Neural cell (in vitro differentiated cells): Measurements from ENCODE around the gene PDYN. TPM values are rescaled to one million over a fixed set of nuclear protein-coding genes. Genes with fewer than 3 reads are reported as not detected.

Source experiments
- H2AFZ ChIP-seq: fragments of 200-600, 300-800 bp; sonication (generic), shearing (Covaris generic); 2 replicates; pipeline ENCODE4 v1.6.0; 2014; ENCODE audit warnings: low read depth, mild to moderate bottlenecking, antibody characterized with exemption, low read length, moderate library complexity
- H3F3A ChIP-seq: fragments of 200-600 bp; shearing (Covaris generic); 2 replicates; pipeline ENCODE4 v1.6.1; 2016; ENCODE audit warnings: mild to moderate bottlenecking, moderate library complexity, mixed read lengths, antibody characterized with exemption, low read length; ENCODE audit not compliant: insufficient read depth, poor library complexity, severe bottlenecking
- H3K27ac ChIP-seq: fragments of 200-600, 300-800 bp; sonication (generic), shearing (Covaris generic); 2 replicates; pipeline ENCODE4 v1.5.1; 2014; ENCODE audit warnings: mild to moderate bottlenecking, low read length, moderate library complexity
- H3K27me3 ChIP-seq: fragments of 300-800, 200-600 bp; sonication (generic), shearing (Covaris generic); 2 replicates; pipeline ENCODE4 v1.6.0; 2014; ENCODE audit warnings: mild to moderate bottlenecking, low read depth, low read length, moderate library complexity; ENCODE audit not compliant: insufficient read depth
- H3K36me3 ChIP-seq: fragments of 300-800, 200-600 bp; sonication (generic), shearing (Covaris generic); 2 replicates; pipeline ENCODE4 v1.5.1; 2014; ENCODE audit warnings: mild to moderate bottlenecking, antibody characterized with exemption, low read length, moderate library complexity; ENCODE audit not compliant: insufficient read depth
- H3K4me2 ChIP-seq: fragments of 300-800, 200-600 bp; sonication (generic), shearing (Covaris generic); 2 replicates; pipeline ENCODE4 v1.6.0; 2014; ENCODE audit warnings: mild to moderate bottlenecking, low read length
- H3K4me3 ChIP-seq: fragments of 300-800, 200-600 bp; sonication (generic), shearing (Covaris generic); 2 replicates; pipeline ENCODE4 v1.5.1; 2014; ENCODE audit warnings: mild to moderate bottlenecking, low read length, moderate library complexity
- H3K79me2 ChIP-seq: fragments of 200-600 bp; shearing (Covaris generic); replicated peaks from 2 replicates; pipeline ENCODE4 v1.6.0; 2014; ENCODE audit warnings: mild to moderate bottlenecking, low read length, moderate library complexity; ENCODE audit not compliant: insufficient read depth
- H3K9ac ChIP-seq: fragments of 300-800, 200-600 bp; sonication (generic), shearing (Covaris generic); 2 replicates; pipeline ENCODE4 v1.6.1; 2016; ENCODE audit warnings: mild to moderate bottlenecking, low read length, mixed read lengths
- H3K9me2 ChIP-seq: fragments of 200-600 bp; shearing (Covaris generic); 2 replicates; pipeline ENCODE4 v1.6.1; 2016; ENCODE audit warnings: mild to moderate bottlenecking, low read length, mixed read lengths; ENCODE audit not compliant: insufficient read depth
- H3K9me3 ChIP-seq: fragments of 200-600, 300-800 bp; sonication (generic), shearing (Covaris generic); 2 replicates; pipeline ENCODE4 v1.6.1; 2016; ENCODE audit warnings: mild to moderate bottlenecking, mixed run types, low read length, moderate library complexity, mixed read lengths
- H4K20me1 ChIP-seq: fragments of 200-600 bp; shearing (Covaris generic); 2 replicates; pipeline ENCODE4 v1.6.1; 2016; ENCODE audit warnings: mild to moderate bottlenecking, mixed run types; ENCODE audit not compliant: insufficient read depth
- CTCF ChIP-seq: fragments of 450-650 bp; IDR thresholded peaks from 2 replicates; pipeline ENCODE4 v1.5.1; 2014; ENCODE audit warnings: antibody characterized with exemption, mild to moderate bottlenecking, moderate library complexity; ENCODE audit not compliant: poor library complexity, severe bottlenecking
- EP300 ChIP-seq: fragments of 450-650 bp; conservative IDR thresholded peaks from 2 replicates; pipeline ENCODE4 v1.6.1; 2014; ENCODE audit warnings: antibody characterized with exemption, mild to moderate bottlenecking, moderate library complexity; ENCODE audit not compliant: poor library complexity, severe bottlenecking
- EZH2 ChIP-seq: fragments of 200-600, 300-800 bp; shearing (Covaris generic), sonication (generic); IDR thresholded peaks from 2 replicates; pipeline ENCODE4 v1.6.1; 2014; ENCODE audit warnings: antibody characterized with exemption, low read length, borderline replicate concordance, mild to moderate bottlenecking; ENCODE audit not compliant: insufficient read depth, poor library complexity, severe bottlenecking
- MXI1 ChIP-seq: fragments of 450-650 bp; conservative IDR thresholded peaks from 2 replicates; pipeline ENCODE4 v1.6.1; 2014; ENCODE audit warnings: antibody characterized with exemption, mild to moderate bottlenecking; ENCODE audit not compliant: poor library complexity, severe bottlenecking
- POLR2AphosphoS5 ChIP-seq: IDR thresholded peaks from 2 replicates; pipeline ENCODE4 v1.6.1; 2012
- RAD21 ChIP-seq: fragments of 450-650 bp; conservative IDR thresholded peaks from 2 replicates; pipeline ENCODE4 v1.6.1; 2014; ENCODE audit warnings: antibody characterized with exemption, mild to moderate bottlenecking, moderate library complexity
- REST ChIP-seq: IDR thresholded peaks from 2 replicates; pipeline ENCODE4 v1.6.1; 2012; ENCODE audit warnings: borderline replicate concordance
- SMC3 ChIP-seq: fragments of 450-650 bp; conservative IDR thresholded peaks from 2 replicates; pipeline ENCODE4 v1.6.1; 2014; ENCODE audit warnings: antibody characterized with exemption, mild to moderate bottlenecking, moderate library complexity; ENCODE audit not compliant: poor library complexity
- TAF1 ChIP-seq: IDR thresholded peaks from 2 replicates; pipeline ENCODE4 v1.6.1; 2012; ENCODE audit warnings: low read depth
- polyA plus RNA-seq: library from polyadenylated mRNA; depleted of rRNA; stranded (reverse); fragments of >200 nt; gene quantifications from 2 replicates; pipeline ENCODE4 v1.2.3, GENCODE V29; 2014

The PDYN gene
- polyA plus RNA-seq, 1 donor from 2014 or later: 17.3 TPM

GRCh38 chr20:2005831-2006426 is 12.1 kb upstream of the PDYN start:
- no peaks in the 10 kb centered on the region for H3K9me2 ChIP-seq
- no peaks in the 10 kb centered on the region for H3K36me3 ChIP-seq
- no peaks in the 10 kb centered on the region for H3F3A ChIP-seq
- no peak overlapping the region for H3K4me2 ChIP-seq
- no peaks in the 10 kb centered on the region for H4K20me1 ChIP-seq
- TF ChIP-seq MXI1: no peak
- TF ChIP-seq EZH2: no peak
- TF ChIP-seq TAF1: no peak
- peak; percentile 36 for TF ChIP-seq CTCF
- peak; percentile 94 for TF ChIP-seq REST
- no peak for TF ChIP-seq SMC3
- no peak for TF ChIP-seq POLR2AphosphoS5
- TF ChIP-seq RAD21: no peak
- no peak for TF ChIP-seq EP300
- H3K79me2 ChIP-seq: no peaks in the 10 kb centered on the region
- H3K4me3 ChIP-seq: no peak overlapping the region
- no peak overlapping the region for H2AFZ ChIP-seq
- no peak overlapping the region for H3K27ac ChIP-seq
- no peaks in the 10 kb centered on the region for H3K9me3 ChIP-seq
- no peak overlapping the region for H3K9ac ChIP-seq
- H3K27me3 ChIP-seq: no peaks in the 10 kb centered on the region

- Histone ChIP-seq H3K36me3 (no peaks in the 10 kb centered on the region), H3F3A (no peaks in the 10 kb centered on the region), H3K4me3 (no peak overlapping the region), H3K9ac (no peak overlapping the region), H3K9me2 (no peaks in the 10 kb centered on the region), H3K4me2 (no peak overlapping the region), H3K9me3 (no peaks in the 10 kb centered on the region), H3K27me3 (no peaks in the 10 kb centered on the region), H3K27ac (no peak overlapping the region), H2AFZ (no peak overlapping the region), H4K20me1 (no peaks in the 10 kb centered on the region), H3K79me2 (no peaks in the 10 kb centered on the region)
- no peak for TF ChIP-seq RAD21
- no peak for TF ChIP-seq EZH2
- no peak for TF ChIP-seq TAF1
- TF ChIP-seq EP300: no peak
Measured at GRCh38 chr20:2005359-2005758, 11.5 kb upstream of the PDYN start.
